HG02973 (cell line): Measurements from ENCODE around the gene THSD4.

Source experiments
- ATAC-seq: cut with Tn5 transposase; IDR thresholded peaks from one replicate; pipeline ENCODE4 v1.9.1; 2021; ENCODE audit warnings: moderate library complexity; ENCODE audit not compliant: unreplicated experiment

Gene THSD4

GRCh38 chr15:71515375-71516186 is 400.3 kb downstream of the THSD4 start:
- ATAC-seq, result no peak

GRCh38 chr15:71517751-71518150 is 402.5 kb downstream of the THSD4 start:
- ATAC-seq, result no peak

- ATAC-seq, result no peak
Measured at GRCh38 chr15:71518661-71519060, 403.4 kb downstream of the THSD4 start.

GRCh38 chr15:71526060-71526820 is 411.0 kb downstream of the THSD4 start:
- ATAC-seq, result no peak

GRCh38 chr15:71529361-71529760 is 414.1 kb downstream of the THSD4 start:
- ATAC-seq, result no peak

GRCh38 chr15:71530116-71530515 is 414.8 kb downstream of the THSD4 start:
- ATAC-seq, result no peak

- no peak for ATAC-seq
Measured at GRCh38 chr15:71532994-71533393, 417.7 kb downstream of the THSD4 start.

GRCh38 chr15:71538181-71538580 is 422.9 kb downstream of the THSD4 start:
- no peak for ATAC-seq

- ATAC-seq, result no peak
Measured at GRCh38 chr15:71541746-71542145, 426.5 kb downstream of the THSD4 start.

- no peak for ATAC-seq
Measured at GRCh38 chr15:71542836-71543235, 427.6 kb downstream of the THSD4 start.

GRCh38 chr15:71543413-71543812 is 428.1 kb downstream of the THSD4 start:
- no peak for ATAC-seq

- ATAC-seq, result no peak
Measured at GRCh38 chr15:71545223-71545760, 430.0 kb downstream of the THSD4 start.

GRCh38 chr15:71545923-71546322 is 430.7 kb downstream of the THSD4 start:
- ATAC-seq, result no peak

- no peak for ATAC-seq
Measured at GRCh38 chr15:71547011-71547410, 431.7 kb downstream of the THSD4 start.

GRCh38 chr15:71548401-71548807 is 433.1 kb downstream of the THSD4 start:
- ATAC-seq, result no peak

- no peak for ATAC-seq
Measured at GRCh38 chr15:71549091-71549490, 433.8 kb downstream of the THSD4 start.

GRCh38 chr15:71549697-71550096 is 434.4 kb downstream of the THSD4 start:
- no peak for ATAC-seq

- ATAC-seq, result no peak
Measured at GRCh38 chr15:71551566-71551965, 436.3 kb downstream of the THSD4 start.

- no peak for ATAC-seq
Measured at GRCh38 chr15:71559098-71559497, 443.8 kb downstream of the THSD4 start.

GRCh38 chr15:71559616-71560015 is 444.3 kb downstream of the THSD4 start:
- no peak for ATAC-seq

GRCh38 chr15:71562251-71562650 is 447.0 kb downstream of the THSD4 start:
- ATAC-seq, result no peak

GRCh38 chr15:71564217-71564616 is 448.9 kb downstream of the THSD4 start:
- no peak for ATAC-seq
